ENCODE measurements around the gene PGBD2. TPM values are rescaled to one million over a fixed set of nuclear protein-coding genes. Genes with fewer than 3 reads are reported as not detected.
A peak's percentile ranks its signal among the peaks of the same experiment; 100 is the strongest.

PGBD2 gene
- total and polyA plus RNA-seq, 2 of the 13 experiments (the other 11 are each of a cell fraction or from before 2014, with no cell fraction given), result 6.0 to 7.4 TPM

- TF ChIP-seq BATF2 (CRISPR knock-in tag; IDR thresholded peaks at IDR 0.05) (no peak), RORA (CRISPR knock-in tag; IDR thresholded peaks at IDR 0.05) (no peak), AHR (CRISPR knock-in tag; IDR thresholded peaks at IDR 0.05) (no peak), PATZ1 (CRISPR knock-in tag; IDR thresholded peaks at IDR 0.05) (no peak; the same call in none of the 2 replicates), UBTF (CRISPR knock-in tag; IDR thresholded peaks at IDR 0.05) (0 out of 2 replicates have a peak, but pooled peaks have one; percentile 3), ZNF253 (CRISPR knock-in tag; IDR thresholded peaks at IDR 0.05; ENCODE audit: borderline replicate concordance) (no peak), ZNF17 (CRISPR knock-in tag; IDR thresholded peaks at IDR 0.05) (no peak), ZNF740 (CRISPR knock-in tag; IDR thresholded peaks at IDR 0.05) (0 out of 2 replicates have a peak, but pooled peaks have one; percentile 13), FOXK2 (IDR thresholded peaks at IDR 0.05) (no peak), ZNF446 (CRISPR knock-in tag; IDR thresholded peaks at IDR 0.05) (no peak), SMYD3 (CRISPR knock-in tag; IDR thresholded peaks at IDR 0.05) (peak; percentile 56; the same call in 1 of the 2 replicates), RBFOX2 (IDR thresholded peaks at IDR 0.05; ENCODE audit: low read depth, low read length) (peak; percentile 95), GABPA (IDR thresholded peaks at IDR 0.05; ENCODE audit: low read depth, low read length) (no peak), GABPA (CRISPR knock-in tag; IDR thresholded peaks at IDR 0.05; ENCODE audit: low read depth) (peak; percentile 72), SNAPC4 (CRISPR knock-in tag; IDR thresholded peaks at IDR 0.05) (no peak), PCBP2 (optimal IDR thresholded peaks at IDR 0.05; ENCODE audit: low read depth, low read length, poor library complexity, severe bottlenecking) (no peak), ZNF589 (CRISPR knock-in tag; conservative IDR thresholded peaks at IDR 0.05) (no peak), ZNF350 (CRISPR knock-in tag; IDR thresholded peaks at IDR 0.05; ENCODE audit: borderline replicate concordance, low read depth) (no peak)
Observed at GRCh38 chr1:248858891-248859889, 46.8 kb upstream of the PGBD2 start, which contains the start of gene ZNF692 (continued).

Measured in HepG2 (cell line).